ENCODE results near the gene POR. TPM values are rescaled to one million over a fixed set of nuclear protein-coding genes. Genes with fewer than 3 reads are reported as not detected.
"Not testable (repeated sequence)": the region's sequence is repeated elsewhere in the genome, so short reads cannot be mapped to it uniquely, and the experiment has no call there.

Gene POR
- 59.0 TPM for total RNA-seq

DNA sequence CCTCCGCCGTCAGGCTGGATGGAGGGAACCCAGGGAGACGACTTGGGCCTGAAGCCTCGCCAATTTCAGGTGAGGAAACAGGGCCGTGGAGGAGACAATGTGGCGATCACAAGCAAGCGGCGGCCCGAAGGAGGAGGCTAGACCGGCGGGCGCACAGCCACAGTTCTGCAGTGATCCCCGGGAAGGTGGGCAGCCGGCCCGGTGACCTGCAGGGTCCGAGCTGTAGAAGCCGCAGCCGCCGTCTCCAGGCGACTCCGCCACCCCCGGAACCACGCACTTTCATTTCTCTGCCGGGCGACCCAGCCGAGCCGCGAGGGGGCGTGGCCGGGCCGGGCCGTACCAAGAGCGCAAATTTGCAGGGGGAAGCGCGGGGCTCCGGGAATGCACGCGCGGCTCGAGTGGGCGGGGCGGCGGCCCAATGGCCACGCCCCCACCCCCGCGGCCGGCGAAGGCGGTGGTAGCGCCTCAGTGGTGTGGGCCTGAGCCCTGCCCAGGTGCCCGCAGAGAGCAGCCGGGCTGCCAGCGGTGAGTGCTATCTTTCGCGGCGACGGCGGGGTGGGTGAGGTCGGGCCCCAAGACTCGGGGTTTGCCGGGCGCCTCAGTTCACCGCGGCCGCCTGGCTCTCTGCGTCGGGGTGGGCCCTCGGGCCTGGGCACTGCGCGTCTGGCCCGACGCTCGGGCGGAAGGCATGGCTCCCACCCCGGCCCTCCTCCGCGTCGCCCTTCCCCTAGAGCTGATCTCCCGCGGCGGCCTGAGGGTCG is at the start of gene POR:
POR (plus strand) TSS at position 501 of the 761 bp plus-strand sequence. CDS start 38,847 bp downstream, outside the sequence.
- DNase-seq, result peak; percentile 96

DNA sequence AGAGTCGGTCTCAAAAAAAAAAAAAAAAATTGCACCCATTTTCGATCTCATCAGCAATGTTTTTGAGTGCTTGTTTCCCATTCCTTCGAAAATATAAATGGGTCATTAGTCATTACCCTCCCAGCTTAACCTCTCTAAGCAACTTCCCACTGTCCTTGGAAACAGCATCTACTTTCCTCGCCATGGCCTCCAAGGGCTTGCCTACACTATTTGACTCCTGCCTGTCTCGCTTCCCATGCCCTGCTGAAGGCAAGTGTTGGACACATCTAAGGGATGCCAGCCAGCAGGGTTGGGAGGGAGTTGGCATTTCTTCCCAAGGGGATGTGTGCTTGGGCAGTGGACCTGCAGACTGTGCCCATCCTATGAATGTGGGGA is 48.9 kb upstream of the POR start:
- DNase-seq, result no peak

DNA sequence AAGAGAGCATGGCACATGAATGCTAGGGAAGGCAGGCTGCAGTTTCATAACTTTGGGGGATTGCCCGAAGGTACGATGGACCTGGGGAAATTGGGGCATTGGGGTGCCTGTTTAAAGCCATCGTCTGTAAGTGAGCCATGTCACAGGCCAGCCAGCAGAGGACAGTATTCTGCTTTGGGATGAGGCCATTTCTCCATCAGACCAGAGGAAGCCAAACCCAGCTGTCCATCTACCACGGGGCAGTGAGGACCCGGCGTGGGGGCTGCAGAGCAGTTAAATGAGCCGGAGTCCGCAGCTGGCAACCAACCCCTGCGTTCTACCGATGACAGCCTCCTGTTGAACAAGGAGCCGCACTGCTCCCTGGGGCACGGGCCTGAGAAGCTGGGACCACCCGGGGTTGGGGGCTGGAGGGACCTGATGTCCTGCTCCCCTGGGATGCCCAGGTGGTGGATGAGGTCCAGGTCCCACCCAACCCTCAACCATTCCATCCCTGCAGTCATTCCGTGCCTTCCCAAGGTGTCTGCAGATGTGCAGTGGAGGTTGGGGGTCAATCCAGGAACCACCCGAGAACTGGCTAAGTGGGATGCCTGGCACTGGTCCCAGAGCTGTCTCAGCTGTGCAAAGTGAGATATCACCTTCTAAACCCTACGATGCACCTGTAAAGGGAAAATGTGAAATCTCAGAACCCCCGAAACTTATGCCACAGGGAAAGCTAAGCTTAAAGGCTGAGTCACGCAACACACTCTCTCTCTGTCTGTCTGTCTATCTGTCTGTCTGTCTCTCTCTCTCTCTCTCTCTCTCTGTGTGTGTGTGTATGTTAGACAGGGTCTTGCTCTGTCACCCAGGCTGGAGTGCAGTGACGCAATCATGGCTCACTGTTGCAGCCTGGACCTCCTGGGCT is 48.2 kb upstream of the POR start:
- peak; percentile 16 for DNase-seq

DNA sequence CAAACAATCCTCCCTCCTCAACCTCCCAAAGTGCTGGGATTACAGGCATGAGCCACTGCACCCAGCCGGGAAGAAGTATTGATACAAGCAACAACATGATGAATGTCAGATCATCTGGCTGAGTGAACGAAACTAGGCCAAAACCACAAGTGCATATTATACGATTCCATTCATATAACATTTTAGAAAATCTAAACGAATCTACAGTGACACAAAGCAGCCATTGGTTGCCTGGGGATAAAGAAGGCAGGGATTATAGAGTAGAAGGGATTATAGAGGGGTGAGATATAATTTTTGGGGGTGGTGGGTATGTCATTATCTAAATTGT is 47.6 kb upstream of the POR start:
- no peak for DNase-seq

DNA sequence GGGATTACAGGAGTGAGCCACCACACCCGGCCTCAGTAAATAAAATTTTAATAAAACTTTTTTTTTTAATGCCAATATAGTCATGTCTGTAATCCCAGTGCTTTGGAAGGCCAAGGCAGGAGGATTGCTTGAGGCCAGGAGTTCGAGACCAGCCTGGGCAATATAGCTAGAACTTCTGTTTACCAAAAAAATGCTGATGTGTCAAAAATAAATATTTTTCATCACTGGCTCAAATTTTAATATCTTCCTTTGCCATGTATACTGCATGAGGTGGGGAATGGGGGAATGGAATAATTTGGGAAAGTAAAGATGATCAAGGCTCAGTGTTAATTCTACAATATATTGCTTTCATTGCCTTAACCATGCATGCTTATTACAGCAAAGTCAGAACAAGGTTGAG is 46.8 kb upstream of the POR start:
- no peak for DNase-seq

DNA sequence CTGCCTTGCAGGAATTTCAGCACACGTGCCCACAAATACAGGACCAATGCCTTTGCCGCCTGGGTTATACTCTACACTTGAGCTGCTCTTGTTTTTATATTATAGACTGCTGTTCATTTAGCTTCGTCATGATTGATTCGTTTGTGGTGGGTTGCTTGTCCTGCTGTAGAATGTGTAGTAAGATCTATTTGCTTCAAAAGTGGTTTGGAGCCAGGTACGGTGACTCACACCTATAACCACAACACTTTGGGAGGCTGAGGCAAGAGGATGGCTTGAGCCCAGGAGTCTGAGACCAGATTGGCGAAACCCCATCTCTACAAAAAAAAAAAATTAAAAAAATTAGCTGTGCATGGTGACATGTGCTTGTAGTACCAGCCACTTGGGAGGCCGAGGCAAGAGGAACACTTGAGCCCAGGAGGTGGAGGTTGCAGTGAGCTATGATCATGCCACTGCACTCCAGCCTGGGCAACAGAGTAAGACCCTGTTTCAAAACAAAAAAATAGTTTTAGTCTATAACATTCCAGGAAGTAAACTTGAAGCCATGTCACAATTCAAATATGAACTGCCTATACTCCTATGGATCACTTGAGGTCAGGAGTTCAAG is 45.1 kb upstream of the POR start:
- DNase-seq, result no peak

DNA sequence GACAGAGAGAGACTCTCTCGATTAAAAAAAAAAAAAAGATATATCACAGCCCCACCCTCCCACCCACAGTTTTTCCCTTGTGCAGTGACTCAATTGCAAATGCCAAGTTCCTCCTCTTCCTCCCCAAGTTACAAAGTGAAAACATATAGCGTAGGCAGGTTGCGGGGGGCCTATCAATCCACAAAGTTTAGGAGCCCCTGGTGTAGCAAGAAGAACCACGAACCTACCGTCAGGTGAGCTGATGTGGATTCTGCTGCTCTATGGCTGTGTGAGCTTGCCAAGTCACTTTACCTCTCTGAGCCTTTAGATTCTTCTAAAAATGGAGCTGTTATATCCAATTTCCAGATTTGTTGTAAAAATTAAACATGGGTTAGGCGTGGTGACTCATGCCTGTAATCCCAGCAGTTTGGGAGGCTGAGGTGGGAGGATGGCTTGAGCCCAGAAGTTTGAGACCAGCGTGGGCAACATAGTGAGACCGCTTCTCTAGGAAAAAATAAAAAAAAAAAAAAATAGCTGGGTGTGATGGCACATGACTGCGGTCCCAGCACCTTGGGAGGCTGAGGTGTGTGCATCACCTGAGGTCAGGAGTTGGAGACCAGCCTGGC is 44.3 kb upstream of the POR start:
- no peak for DNase-seq

DNA sequence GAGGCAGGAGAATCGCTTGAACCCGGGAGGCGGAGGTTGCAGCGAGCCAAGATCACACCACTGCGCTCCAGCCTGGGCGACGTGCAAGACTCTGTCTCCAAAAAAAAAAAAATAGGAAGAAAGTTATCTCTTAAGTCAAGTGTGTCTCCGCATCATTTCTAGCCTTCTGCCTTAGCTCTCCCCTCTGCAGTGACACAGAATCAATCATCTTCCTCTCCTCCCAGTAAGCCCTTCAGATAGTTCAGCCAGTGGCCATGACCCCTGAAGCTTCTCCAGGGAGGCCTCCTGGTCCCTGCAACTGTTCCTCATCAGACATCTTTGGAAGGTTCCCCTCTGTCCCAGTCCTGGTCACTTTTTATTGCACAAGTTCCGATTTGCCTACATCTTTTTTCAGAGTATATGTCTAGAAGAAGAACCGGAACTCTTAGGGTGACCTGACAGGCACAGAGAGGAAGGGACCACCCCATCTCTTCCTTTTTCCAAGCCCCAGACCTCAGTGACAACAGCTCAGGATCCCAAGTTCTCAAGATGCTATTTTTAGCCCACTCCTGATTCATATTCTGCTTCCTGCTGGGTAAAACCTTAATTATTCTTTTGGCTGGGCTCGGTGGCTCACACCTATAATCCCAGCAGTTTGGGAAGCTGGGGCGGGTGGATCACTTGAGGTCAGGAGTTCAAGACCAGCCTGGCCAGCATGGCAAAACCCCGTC is 42.7 kb upstream of the POR start:
- no peak for DNase-seq

DNA sequence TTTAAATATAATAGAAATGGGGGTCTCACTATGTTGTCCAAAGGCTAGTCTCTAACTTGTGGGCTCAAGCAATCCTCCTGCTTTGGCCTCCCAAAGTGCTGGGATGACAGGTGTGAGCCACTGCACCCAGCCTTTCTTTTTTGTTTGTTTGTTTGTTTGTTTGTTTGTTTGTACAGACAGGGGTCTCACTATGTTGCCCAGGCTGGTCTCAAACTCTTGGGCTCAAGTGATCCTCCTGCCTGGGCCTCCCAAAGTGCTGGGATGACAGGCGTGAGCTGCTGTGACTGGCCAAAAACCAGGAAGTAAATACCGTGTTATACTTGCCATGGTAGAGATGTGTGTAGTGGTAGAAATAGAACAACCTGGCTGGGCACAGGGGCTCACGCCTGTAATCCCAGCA is 40.8 kb upstream of the POR start:
- not testable (repeated sequence) for DNase-seq

DNA sequence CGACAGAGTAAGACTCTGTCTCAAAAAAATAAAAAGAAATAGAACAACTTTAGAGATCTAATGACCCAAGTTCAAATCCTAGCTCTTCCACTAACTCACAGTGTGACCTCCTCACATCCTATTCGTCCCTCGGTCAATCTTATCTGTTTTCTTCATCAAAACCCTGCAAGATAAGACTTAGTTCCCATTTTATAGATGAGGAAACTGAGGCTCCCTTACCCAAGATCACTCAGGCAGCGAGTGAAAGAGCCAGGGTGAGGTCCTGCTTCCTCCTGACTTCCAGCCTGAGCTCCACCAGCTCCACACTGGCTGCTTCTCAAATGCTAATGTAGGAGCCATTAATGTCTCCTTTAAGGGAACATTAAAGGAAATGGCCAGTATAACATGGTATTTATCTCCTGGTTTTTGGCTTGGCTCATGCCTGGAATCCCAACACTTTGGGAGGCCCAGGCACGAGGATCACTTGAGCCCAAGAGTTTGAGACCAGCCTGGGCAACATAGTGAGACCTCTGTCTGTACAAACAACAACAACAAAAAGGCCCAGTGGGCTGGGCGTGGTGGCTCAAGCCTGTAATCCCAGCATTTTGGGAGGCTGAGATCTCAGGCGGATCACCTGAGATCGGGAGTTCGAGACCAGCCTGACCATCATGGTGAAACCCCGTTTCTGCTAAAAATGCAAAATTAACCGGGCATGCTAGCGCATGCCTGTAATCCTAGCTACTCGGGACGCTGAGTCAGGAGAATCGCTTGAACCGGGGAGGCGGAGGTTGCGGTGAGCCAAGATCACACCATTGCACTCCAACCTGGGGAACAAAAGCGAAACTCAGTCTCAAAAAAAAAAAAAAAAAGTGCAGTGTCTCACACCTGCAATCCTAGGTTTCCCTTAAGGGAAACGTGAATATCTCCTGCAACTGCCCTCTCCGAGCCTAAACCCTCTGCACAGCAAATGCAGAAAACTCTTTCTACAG is 39.6 kb upstream of the POR start:
- DNase-seq, result no peak

DNA sequence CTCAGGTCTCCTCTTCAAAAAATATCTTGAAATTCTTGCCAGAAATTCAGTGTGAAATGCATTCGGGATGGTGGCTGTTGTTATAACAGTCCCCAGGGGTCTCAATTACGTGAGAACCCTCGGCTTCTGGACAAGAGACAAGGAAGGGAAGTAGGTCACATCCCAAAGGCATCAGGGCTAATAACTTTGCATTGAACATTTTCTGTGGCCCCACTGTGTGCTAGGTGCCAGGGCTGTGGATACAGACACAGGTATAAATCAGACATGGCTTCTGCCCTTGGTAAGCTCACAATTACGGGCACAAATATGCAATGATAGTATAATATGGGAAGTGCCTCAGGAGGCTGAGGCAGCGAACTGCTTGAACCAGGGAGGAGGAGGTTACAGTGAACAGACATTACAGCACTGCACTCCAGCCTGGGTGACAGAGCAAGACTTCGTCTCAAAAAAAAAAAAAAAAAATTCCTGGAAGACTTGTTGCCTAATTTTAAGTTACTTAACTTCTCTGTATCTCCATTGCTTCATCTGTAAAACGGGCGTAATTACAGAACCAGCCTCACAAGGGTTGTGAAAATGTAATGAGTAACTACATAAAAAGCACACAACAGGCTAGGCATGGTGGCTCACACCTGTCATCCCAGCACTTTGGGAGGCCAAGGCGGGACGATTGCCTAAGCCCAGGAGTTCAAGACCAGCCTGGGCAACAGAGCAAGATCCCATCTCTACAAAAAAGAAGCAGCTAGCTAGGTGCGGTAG is 38.7 kb upstream of the POR start:
- DNase-seq, result no peak

DNA sequence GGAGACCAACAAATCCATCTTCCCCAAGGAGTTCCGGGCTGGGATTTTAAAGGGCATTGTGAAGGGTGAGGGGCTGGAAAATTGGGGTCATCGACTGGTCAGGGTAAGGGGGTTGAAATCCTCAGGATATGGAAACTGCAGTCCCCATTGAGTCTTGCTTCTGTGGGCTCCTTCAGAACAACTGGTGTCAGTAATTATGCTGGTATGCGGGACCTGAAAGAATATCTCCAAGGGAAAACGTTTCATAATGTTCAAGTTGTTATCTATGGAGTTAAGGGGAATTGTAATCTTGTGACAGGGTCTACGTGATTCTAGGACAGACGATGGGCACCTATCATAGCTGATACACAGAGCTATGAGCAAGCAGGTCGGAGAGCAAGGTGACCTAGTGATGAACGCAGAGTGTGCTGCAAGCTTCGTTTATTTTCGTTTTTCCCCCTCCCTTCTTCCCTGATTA is 36.6 kb upstream of the POR start:
- DNase-seq, result no peak

DNA sequence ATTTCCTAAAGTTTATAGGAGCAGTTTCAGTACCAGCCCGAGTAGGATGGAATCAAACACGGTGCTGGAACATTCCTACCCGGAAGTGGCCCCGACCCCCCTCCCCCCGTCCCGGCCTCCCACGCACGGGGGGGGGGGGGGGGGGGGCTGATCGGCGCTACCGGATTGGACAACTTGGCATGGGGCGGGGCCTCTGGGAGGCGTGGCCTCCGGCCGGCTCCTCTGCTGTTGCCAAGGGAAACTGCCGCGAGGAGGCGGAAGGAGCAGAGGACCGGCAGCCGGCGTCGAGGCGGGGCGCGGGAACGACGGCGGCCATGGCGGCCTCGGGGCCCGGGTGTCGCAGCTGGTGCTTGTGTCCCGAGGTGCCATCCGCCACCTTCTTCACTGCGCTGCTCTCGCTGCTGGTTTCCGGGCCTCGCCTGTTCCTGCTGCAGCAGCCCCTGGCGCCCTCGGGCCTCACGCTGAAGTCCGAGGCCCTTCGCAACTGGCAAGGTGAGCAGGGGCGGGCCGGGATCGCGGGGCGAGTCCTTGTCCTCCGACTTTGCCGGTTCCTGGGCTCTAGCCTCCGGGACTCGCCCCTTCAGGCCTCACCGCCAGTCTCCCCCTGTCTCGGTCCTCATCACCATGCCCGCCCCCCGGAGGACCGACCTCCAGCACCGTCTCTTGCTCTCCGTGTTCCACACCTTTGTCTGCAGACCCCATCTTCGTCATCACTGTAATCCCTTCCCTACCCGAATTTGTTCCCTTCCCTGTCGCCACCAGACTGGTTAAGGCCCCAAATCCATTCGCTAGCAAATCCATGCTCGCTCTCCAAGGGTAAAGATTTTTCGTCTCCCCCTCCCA is 36.0 kb upstream of the POR start, which contains the start of gene RHBDD2:
RHBDD2 (plus strand) TSS at position 266 of the 843 bp plus-strand sequence; CDS start at position 315, 49 bp downstream.
- DNase-seq, result peak; percentile 96

DNA sequence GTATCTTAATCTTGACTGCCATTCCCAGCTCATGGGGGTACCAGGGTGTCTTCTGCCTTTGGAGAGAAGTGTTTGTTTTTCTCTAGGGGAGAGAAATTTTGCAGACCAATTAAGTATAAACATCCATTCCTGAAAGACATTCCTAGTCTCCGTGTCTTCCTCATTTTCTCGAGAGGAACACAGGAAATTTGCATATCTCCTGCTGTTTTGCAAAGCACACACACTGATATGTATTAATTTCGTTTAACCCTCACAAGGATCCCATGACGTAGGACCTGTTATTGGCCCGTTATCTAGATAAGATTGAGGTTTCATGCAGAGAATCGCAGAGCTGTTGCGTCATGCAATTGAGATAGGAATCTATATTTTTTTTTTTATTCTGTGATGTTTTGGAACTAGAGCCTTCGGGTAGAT is 35.2 kb upstream of the POR start:
- no peak for DNase-seq

DNA sequence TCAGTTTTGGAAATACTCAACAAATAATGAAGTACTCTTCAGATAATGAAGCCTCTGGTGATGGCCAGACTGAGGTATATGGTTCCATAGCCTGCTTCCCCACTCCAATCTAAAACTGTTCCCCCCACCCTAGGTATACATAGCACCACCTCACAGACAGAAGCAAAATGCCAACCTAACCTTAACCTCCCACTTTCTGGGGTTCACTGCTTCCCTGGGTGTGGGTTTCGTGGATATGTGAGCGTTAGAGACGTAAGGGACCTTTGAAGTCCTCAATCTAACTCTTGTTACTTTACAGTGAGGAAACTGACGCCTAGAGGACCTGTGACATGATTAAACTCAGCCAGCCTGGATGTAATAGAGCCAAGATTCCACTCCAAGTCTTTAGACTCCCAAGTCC is 34.7 kb upstream of the POR start:
- no peak for DNase-seq

DNA sequence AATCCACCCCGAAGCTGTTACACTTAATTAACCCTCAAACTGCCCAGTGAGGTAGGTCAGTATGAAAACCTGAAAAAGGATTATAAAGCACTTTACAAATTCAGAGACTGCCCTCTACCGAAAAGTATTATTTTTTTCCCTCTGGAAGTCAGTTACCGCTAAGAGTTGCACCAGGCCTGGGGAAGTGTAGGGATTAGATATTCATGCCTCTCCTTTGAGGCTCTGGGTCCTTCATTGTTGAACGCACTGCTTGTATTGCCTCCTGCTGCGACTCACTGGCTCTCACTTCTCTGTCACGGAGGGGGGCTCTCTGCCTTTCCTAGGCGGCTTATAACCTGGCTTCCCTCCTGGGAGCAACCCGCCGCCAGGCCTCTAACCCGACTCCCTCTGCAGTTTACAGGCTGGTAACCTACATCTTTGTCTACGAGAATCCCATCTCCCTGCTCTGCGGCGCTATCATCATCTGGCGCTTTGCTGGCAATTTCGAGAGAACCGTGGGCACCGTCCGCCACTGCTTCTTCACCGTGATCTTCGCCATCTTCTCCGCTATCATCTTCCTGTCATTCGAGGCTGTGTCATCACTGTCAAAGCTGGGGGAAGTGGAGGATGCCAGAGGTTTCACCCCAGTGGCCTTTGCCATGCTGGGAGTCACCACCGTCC is 33.4 kb upstream of the POR start:
- DNase-seq, result no peak

DNA sequence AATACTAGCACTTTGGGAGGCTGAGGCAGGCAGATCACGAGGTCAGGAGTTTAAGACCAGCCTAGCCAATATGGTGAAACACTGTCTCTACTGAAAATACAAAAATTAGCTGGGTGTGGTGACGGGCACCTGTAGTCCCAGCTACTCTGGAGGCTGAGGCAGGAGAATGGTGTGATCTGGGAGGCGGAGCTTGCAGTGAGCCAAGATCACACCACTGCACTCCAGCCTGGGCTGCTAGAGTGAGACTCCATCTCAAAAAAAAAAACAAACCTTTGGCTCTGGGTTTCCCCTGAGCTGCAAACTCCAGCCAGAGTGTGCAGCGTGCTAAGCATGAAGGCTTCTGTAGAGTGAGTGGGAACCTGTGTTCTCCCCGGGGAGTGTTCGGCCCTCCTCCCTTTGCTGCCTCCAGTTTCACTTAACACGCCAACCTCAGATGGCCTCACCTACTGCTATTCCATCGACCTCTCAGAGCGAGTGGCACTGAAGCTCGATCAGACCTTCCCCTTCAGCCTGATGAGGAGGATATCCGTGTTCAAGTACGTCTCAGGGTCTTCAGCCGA is 31.6 kb upstream of the POR start:
- not testable (repeated sequence) for DNase-seq

DNA sequence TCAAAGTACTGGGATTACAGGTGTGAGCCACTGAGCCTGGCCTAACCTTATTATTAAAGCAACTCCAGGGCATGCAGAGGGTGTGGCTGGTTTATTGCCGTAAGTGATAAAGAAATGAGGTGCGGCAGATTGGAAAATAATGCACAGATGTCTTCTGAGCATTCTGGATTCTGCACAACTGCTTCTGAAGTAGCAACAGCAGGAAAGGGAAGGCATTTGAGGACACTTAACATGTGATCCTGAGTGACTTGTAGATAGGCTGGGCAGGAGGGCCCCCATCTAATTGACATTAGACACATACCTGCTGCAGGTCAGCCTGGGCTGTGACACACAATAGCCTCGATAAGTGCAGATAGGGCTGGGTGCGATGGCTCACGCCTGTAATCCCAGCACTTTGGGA is 30.5 kb upstream of the POR start:
- no peak for DNase-seq

Data from occipital lobe (tissue), 2 donors.